H1 (cell line): ENCODE measurements around the gene SSH2. TPM values are rescaled to one million over a fixed set of nuclear protein-coding genes. Genes with fewer than 3 reads are reported as not detected.

Experiments used
- CTCF ChIA-PET: fragments of 300-600 bp; sonication (Branson Sonifier 250); formaldehyde crosslinking; loops from one replicate; lab custom pipeline; 2021; ENCODE audit not compliant: partially characterized antibody; lab: Charles Lee
- POLR2A ChIA-PET: fragments of 300-600 bp; sonication (Branson Sonifier 250); formaldehyde crosslinking; loops from one replicate; lab custom pipeline; 2021; ENCODE audit warnings: inconsistent platforms; ENCODE audit not compliant: partially characterized antibody; lab: Charles Lee
- DNase-seq, 2 experiments: peaks; one replicate each; pipeline versions ENCODE4 v3.0.0 to v3.0.0-alpha.2; 2010 to 2022; ENCODE audit warnings: low spot score in 2 of 2, low read depth in 1 of 2, mixed read lengths in 1 of 2
- FAIRE-seq: peaks from 2 replicates; lab custom pipeline; 2011; peaks lifted over from hg19 to GRCh38; lab: Jason Lieb, UNC
- H2AFZ ChIP-seq: 2 replicates; pipeline ENCODE4 v1.8.1; 2012; ENCODE audit warnings: low read length, inconsistent platforms
- H2AK5ac ChIP-seq: 2 replicates; pipeline ENCODE4 v1.6.1; 2013; ENCODE audit warnings: low read depth, low read length
- H2BK120ac ChIP-seq: replicated peaks from 2 replicates; pipeline ENCODE3; 2013; ENCODE audit warnings: low read depth, low read length, inconsistent platforms
- H2BK12ac ChIP-seq: 2 replicates; pipeline ENCODE4 v1.6.1; 2013; ENCODE audit warnings: low read depth, low read length
- H2BK15ac ChIP-seq: 2 replicates; pipeline ENCODE4 v1.6.1; 2013; ENCODE audit warnings: low read length
- H2BK20ac ChIP-seq: 2 replicates; pipeline ENCODE4 v1.6.1; 2013; ENCODE audit warnings: low read length
- H2BK5ac ChIP-seq: 2 replicates; pipeline ENCODE4 v1.6.1; 2013; ENCODE audit warnings: low read depth, low read length
- H3K14ac ChIP-seq: 2 replicates; pipeline ENCODE4 v1.6.1; 2013; ENCODE audit warnings: inconsistent platforms; ENCODE audit not compliant: insufficient read length
- H3K18ac ChIP-seq: 2 replicates; pipeline ENCODE4 v1.6.1; 2013; ENCODE audit warnings: low read length; ENCODE audit errors: extremely low read depth
- H3K23ac ChIP-seq: 2 replicates; pipeline ENCODE4 v1.6.1; 2013; ENCODE audit warnings: inconsistent platforms; ENCODE audit not compliant: insufficient read length
- H3K23me2 ChIP-seq: 2 replicates; pipeline ENCODE4 v1.6.1; 2013; ENCODE audit warnings: low read depth, low read length
- H3K27ac ChIP-seq: 2 replicates; pipeline ENCODE4 v1.6.1; 2011; ENCODE audit warnings: low read depth, low read length, inconsistent platforms
- H3K27me3 ChIP-seq, 4 experiments: replicated peaks in 1 of 4; 1 replicate in 1 of 4; 2 replicates in 3 of 4; pipeline versions ENCODE4 v1.6.1 to v1.8.1; 2011 to 2013; ENCODE audit warnings: low read length in 3 of 4, mild to moderate bottlenecking in 3 of 4, inconsistent platforms in 2 of 4, mixed read lengths in 2 of 4, moderate library complexity in 1 of 4; ENCODE audit not compliant: control insufficient read depth in 3 of 4, insufficient read depth in 3 of 4; ENCODE audit errors: extremely low read depth in 1 of 4
- H3K36me3 ChIP-seq, 4 experiments: 2 replicates each; pipeline versions ENCODE4 v1.6.1 to v1.8.1; 2011 to 2013; ENCODE audit warnings: mild to moderate bottlenecking in 4 of 4, low read length in 3 of 4, moderate library complexity in 2 of 4, control low read depth in 1 of 4, inconsistent platforms in 1 of 4; ENCODE audit not compliant: insufficient read depth in 4 of 4, control insufficient read depth in 2 of 4
- H3K4ac ChIP-seq: replicated peaks from 2 replicates; pipeline ENCODE3; 2013; ENCODE audit warnings: low read length, low read depth, mixed read lengths, inconsistent platforms; ENCODE audit not compliant: insufficient read length
- H3K4me1 ChIP-seq, 4 experiments: replicated peaks in 1 of 4; 1 replicate in 1 of 4; 2 replicates in 3 of 4; pipeline versions ENCODE4 v1.6.1 to v1.8.1; 2011 to 2013; ENCODE audit warnings: low read length in 3 of 4, inconsistent platforms in 2 of 4, mixed read lengths in 1 of 4; ENCODE audit not compliant: insufficient read depth in 4 of 4, control insufficient read depth in 3 of 4
- H3K4me2 ChIP-seq, 2 experiments: 2 replicates each; pipeline versions ENCODE4 v1.6.1 to v1.8.1; 2011 to 2013; ENCODE audit warnings: low read depth in 2 of 2, low read length in 2 of 2, control low read depth in 1 of 2, inconsistent platforms in 1 of 2, mild to moderate bottlenecking in 1 of 2; ENCODE audit not compliant: insufficient read depth in 1 of 2
- H3K4me3 ChIP-seq, 4 experiments: fragments of 200-600, 300-600 bp in 1 of 4; sonication (generic), shearing (Covaris generic), sonication (Bioruptor Twin) in 1 of 4; 2 replicates each; pipeline versions ENCODE4 v1.5.1 to v1.8.1; 2011 to 2016; ENCODE audit warnings: low read length in 4 of 4, low read depth in 3 of 4, control low read depth in 2 of 4, inconsistent platforms in 2 of 4, mild to moderate bottlenecking in 2 of 4, mixed read lengths in 1 of 4, moderate library complexity in 1 of 4; ENCODE audit not compliant: insufficient read depth in 2 of 4; ENCODE audit errors: extremely low read depth in 1 of 4
- H3K56ac ChIP-seq: replicated peaks from 2 replicates; pipeline ENCODE3; 2013; ENCODE audit warnings: low read depth, mild to moderate bottlenecking, mixed read lengths, low read length, inconsistent platforms; ENCODE audit not compliant: insufficient read length
- H3K79me1 ChIP-seq: 2 replicates; pipeline ENCODE4 v1.6.1; 2013; ENCODE audit warnings: low read depth, low read length, control low read depth
- H3K79me2 ChIP-seq, 2 experiments: 2 replicates each; pipeline versions ENCODE4 v1.6.1 to v1.8.1; 2012 to 2013; ENCODE audit warnings: low read length in 2 of 2, mild to moderate bottlenecking in 2 of 2, inconsistent platforms in 1 of 2; ENCODE audit not compliant: insufficient read depth in 2 of 2, control insufficient read depth in 1 of 2
- H3K9ac ChIP-seq, 4 experiments: replicated peaks in 1 of 4; 1 replicate in 1 of 4; 2 replicates in 3 of 4; pipeline versions ENCODE4 v1.6.1 to v1.8.1; 2011 to 2013; ENCODE audit warnings: low read depth in 3 of 4, low read length in 3 of 4, control low read depth in 2 of 4, mild to moderate bottlenecking in 2 of 4, moderate library complexity in 2 of 4, inconsistent platforms in 1 of 4; ENCODE audit errors: extremely low read depth in 1 of 4
- H3K9me3 ChIP-seq, 2 experiments: 2 replicates each; pipeline versions ENCODE4 v1.6.1 to v1.8.1; 2012 to 2013; ENCODE audit warnings: mild to moderate bottlenecking in 2 of 2, moderate library complexity in 2 of 2, control low read depth in 1 of 2, inconsistent platforms in 1 of 2, low read depth in 1 of 2, low read length in 1 of 2, mixed read lengths in 1 of 2; ENCODE audit not compliant: insufficient read depth in 2 of 2
- H4K20me1 ChIP-seq, 2 experiments: replicated peaks in 1 of 2; 2 replicates each; pipeline versions ENCODE3 to v1.8.1; 2011 to 2013; ENCODE audit warnings: inconsistent platforms in 2 of 2, low read length in 2 of 2, mild to moderate bottlenecking in 1 of 2; ENCODE audit not compliant: insufficient read depth in 2 of 2, control insufficient read depth in 1 of 2
- H4K5ac ChIP-seq: 2 replicates; pipeline ENCODE4 v1.6.1; 2013; ENCODE audit warnings: low read length, low read depth, mixed read lengths, inconsistent platforms; ENCODE audit not compliant: insufficient read length
- H4K8ac ChIP-seq: 2 replicates; pipeline ENCODE4 v1.8.0; 2013; ENCODE audit warnings: mild to moderate bottlenecking, moderate library complexity, low read length, inconsistent platforms; ENCODE audit not compliant: insufficient read depth; ENCODE audit errors: extremely low read depth
- H4K91ac ChIP-seq: replicated peaks from 2 replicates; pipeline ENCODE3; 2013; ENCODE audit warnings: low read length, mixed read lengths, inconsistent platforms; ENCODE audit not compliant: insufficient read length
- HDAC6 ChIP-seq: IDR thresholded peaks from one replicate; pipeline ENCODE4 v1.7.1; 2012; ENCODE audit warnings: low read depth, mild to moderate bottlenecking, inconsistent platforms, low read length, moderate library complexity
- KDM5A ChIP-seq: fragments of 200-600 bp; IDR thresholded peaks from 2 replicates; pipeline ENCODE4 v1.7.1; 2012; ENCODE audit warnings: mild to moderate bottlenecking, low read length, inconsistent platforms, mixed read lengths
- WGBS, 2 experiments: shearing (Covaris generic) in 1 of 2; methylation state at CpG; one replicate each; pipeline versions ENCODE4 v1.1.6 to v1.1.7; 2013 to 2015; ENCODE audit warnings: low lambda C conversion rate in 2 of 2, mixed read lengths in 2 of 2, inconsistent platforms in 1 of 2, low coverage in 1 of 2, missing lambda C conversion rate in 1 of 2; ENCODE audit not compliant: insufficient replicate concordance in 2 of 2, insufficient coverage in 1 of 2, insufficient read length in 1 of 2; ENCODE audit errors: extremely low coverage in 1 of 2, missing lambda C conversion rate in 1 of 2; 5-methylcytosine and 5-hydroxymethylcytosine counted together
- polyA plus RNA-seq, 7 experiments: library from polyadenylated mRNA; depleted of rRNA in 3 of 7; stranded (reverse) in 5 of 7; unstranded in 2 of 7; fragments of >200 nt in 5 of 7; fragments of 200-250 nt in 2 of 7; gene quantifications; 1 replicate in 5 of 7; 2 replicates in 1 of 7; 4 replicates in 1 of 7; pipeline versions ENCODE4 v1.2.1 to v1.2.3, GENCODE V29; 2011 to 2013; ENCODE audit warnings: missing spikeins in 2 of 7, mixed read lengths in 2 of 7
- total RNA-seq: library from RNA; stranded (reverse); fragmentation: NEBNext Ultra II Directional; extraction: Animal tissue kit (Norgen Biotek cat#: 25700); gene quantifications from 2 replicates; pipeline ENCODE4 v1.2.1, GENCODE V29; 2021

Gene SSH2
- total and polyA plus RNA-seq, 2 of the 8 experiments (the other 6 are each of a cell fraction or from before 2014, with no cell fraction given): 5.2 to 15.9 TPM

GRCh38 chr17:29924786-29925185, 5.2 kb downstream of the SSH2 start:
- Histone ChIP-seq H3K4me3 (no peak overlapping the region), H4K20me1 (peaks cover 0 to 3% of the 10 kb centered on the region in 2 experiments), H4K5ac (no peak overlapping the region), H3K36me3 (no peaks in the 10 kb centered on the region), H3K27ac (no peak overlapping the region)
- TF ChIP-seq HDAC6: no peak
- no peak for TF ChIP-seq KDM5A
- TF ChIP-seq, all 59 proteins: peak for 0
- Histone ChIP-seq H2BK15ac (no peak overlapping the region), H2AK5ac (no peak overlapping the region), H3K14ac (no peak overlapping the region), H3K79me2 (peaks cover 0 to 43% of the 10 kb centered on the region in 2 experiments; a peak in 2 of 4 replicates), H3K27me3 (no peaks in the 10 kb centered on the region), H4K8ac (no peak overlapping the region), H4K91ac (no peak overlapping the region), H2AFZ (no peak overlapping the region), H3K23ac (no peak overlapping the region), H2BK12ac (no peak overlapping the region), H3K4me1 (peaks cover 0 to 2% (median 0%) of the 10 kb centered on the region in 4 experiments; a peak in 1 of 7 replicates), H3K23me2 (peaks cover 4% of the 10 kb centered on the region; the same call in 1 of the 2 replicates), H3K79me1 (no peaks in the 10 kb centered on the region), H3K4ac (no peak overlapping the region), H2BK5ac (no peak overlapping the region), H2BK120ac (no peak overlapping the region), H3K18ac (no peak overlapping the region), H3K56ac (no peak overlapping the region), H3K4me2 (no peak overlapping the region), H3K9me3 (no peaks in the 10 kb centered on the region), H2BK20ac (no peak overlapping the region), H3K9ac (no peak overlapping the region)
- DNase-seq: no peak
- CTCF ChIA-PET: interaction anchor here (0.8 kb wide), 1 partner anchor 96 kb away, joined by 3 read pairs; no protein-coding TSS in a partner anchor
- no peak for FAIRE-seq
- POLR2A ChIA-PET: interaction anchor here (0.7 kb wide), 1 partner anchor 563 kb away, joined by 6 read pairs; no protein-coding TSS in a partner anchor
- 94% methylated on average over 1 of the region's 1 CpG; no CpG with 5 or more reads in 1 of the 2 experiments for WGBS, 2 experiments
